GM12873 (cell line): ENCODE data around the gene GPSM3.

Experiments
- CTCF ChIP-seq: IDR thresholded peaks from 2 replicates; pipeline ENCODE4 v1.5.1; 2012; ENCODE audit warnings: low read depth, mild to moderate bottlenecking, moderate library complexity, low read length, control low read depth; ENCODE audit not compliant: insufficient read depth; ENCODE audit errors: missing control alignments

Gene GPSM3

GRCh38 chr6:32175711-32176475 lies 16.6 kb downstream of the GPSM3 start, which contains the start of gene AGPAT1:
AGPAT1 (minus strand) TSS chr6:32176084; CDS start chr6:32171496, 4,588 bp downstream.
- no peak for TF ChIP-seq CTCF

- TF ChIP-seq CTCF = no peak
These were observed 17.1 kb downstream of the GPSM3 start for GRCh38 chr6:32175322-32175710.

GRCh38 chr6:32174416-32174815 lies 18.0 kb downstream of the GPSM3 start:
- TF ChIP-seq CTCF = no peak

GRCh38 chr6:32173051-32173727 lies 19.3 kb downstream of the GPSM3 start:
- TF ChIP-seq CTCF = no peak

- no peak for TF ChIP-seq CTCF
These were observed 21.2 kb downstream of the GPSM3 start for GRCh38 chr6:32171234-32171633.

GRCh38 chr6:32170294-32170693 lies 22.1 kb downstream of the GPSM3 start:
- no peak for TF ChIP-seq CTCF

GRCh38 chr6:32168807-32169591 lies 23.4 kb downstream of the GPSM3 start:
- TF ChIP-seq CTCF = no peak
